ENCODE results near the gene PPIG.

The PPIG gene

DNA sequence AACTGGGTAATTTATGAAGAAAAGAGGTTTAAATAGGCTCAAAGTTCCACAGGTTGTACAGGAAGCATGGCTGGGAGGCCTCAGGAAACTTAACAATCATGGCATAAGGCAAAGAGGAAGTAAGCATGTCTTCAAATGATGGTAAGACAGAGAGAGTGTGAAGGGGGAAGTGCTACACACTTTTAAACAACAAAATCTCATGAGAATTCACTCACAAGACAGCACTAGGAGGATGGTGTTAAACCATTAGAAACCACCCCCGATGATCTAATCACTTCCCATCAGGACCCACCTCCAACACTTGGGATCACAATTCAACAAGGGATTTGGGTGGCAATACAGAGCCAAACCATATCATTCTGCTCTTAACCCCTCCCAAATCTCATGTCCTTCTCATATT is 75.2 kb downstream of the PPIG start:
- Mint-ChIP-seq H3K36me3 (no peaks in the 10 kb centered on the region), H3K4me3 (no peak overlapping the region), H3K4me1 (peaks cover 11 to 27% of the 10 kb centered on the region in 2 donors), H3K27ac (peak overlapping the region; percentile 7), H3K9me3 (peaks cover 0 to 2% of the 10 kb centered on the region in 2 donors), H3K27me3 (peaks cover 0 to 4% of the 10 kb centered on the region in 2 donors)
- ATAC-seq (replicated peaks) (peak; percentile 78 to 83), DNase-seq (no peak)

DNA sequence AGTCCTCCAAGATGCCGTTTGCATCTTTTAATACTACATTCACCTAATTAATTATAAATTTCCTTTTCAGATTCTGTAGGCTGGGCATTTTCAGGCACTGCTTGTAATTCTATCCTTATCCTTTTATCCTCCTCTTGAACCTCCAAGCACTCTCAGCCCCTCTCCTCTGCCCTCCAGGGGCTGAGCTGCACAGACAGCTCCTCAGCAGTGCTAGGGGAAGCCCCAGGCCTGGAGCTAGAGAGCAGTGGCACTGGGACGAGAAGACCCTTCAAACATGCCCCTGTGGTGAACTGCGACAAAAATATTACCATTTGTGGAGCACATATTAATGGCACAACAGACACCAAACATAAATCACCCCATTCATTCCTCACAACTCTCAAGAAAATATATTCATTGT is 77.1 kb downstream of the PPIG start:
- no peak overlapping the region for H3K27ac Mint-ChIP-seq
- no peaks in the 10 kb centered on the region for H3K36me3 Mint-ChIP-seq
- H3K4me3 Mint-ChIP-seq = no peak overlapping the region
- peaks cover 0 to 2% of the 10 kb centered on the region in 2 donors for H3K9me3 Mint-ChIP-seq
- H3K27me3 Mint-ChIP-seq = peaks cover 0 to under 1% of the 10 kb centered on the region in 2 donors
- DNase-seq (no peak), ATAC-seq (replicated peaks) (no peak)
- peaks cover 11 to 27% of the 10 kb centered on the region in 2 donors for H3K4me1 Mint-ChIP-seq

DNA sequence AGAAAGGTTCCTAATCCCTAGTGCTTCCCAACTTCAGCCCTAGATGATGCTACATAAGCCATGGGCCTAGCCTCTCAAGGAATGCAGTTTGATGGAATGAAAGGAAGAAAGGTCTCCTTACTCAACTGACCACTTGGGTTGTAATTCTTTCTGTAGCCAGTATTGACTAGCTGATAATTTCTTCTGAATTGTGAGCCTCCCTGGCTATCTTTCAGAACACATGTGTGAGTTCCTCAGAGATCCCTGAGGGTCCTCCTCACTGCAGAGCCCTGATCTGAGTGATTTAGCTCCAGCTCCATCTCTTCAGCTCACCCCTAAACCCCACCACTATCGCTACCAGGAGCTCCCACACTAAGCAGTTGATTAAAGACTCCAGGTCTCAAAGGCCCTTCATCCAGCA is 78.6 kb downstream of the PPIG start:
- DNase-seq (no peak), ATAC-seq (replicated peaks) (no peak)
- Mint-ChIP-seq H3K9me3 (peaks cover 0 to 2% of the 10 kb centered on the region in 2 donors), H3K4me3 (no peak overlapping the region), H3K27ac (no peak overlapping the region), H3K36me3 (no peaks in the 10 kb centered on the region), H3K27me3 (no peaks in the 10 kb centered on the region), H3K4me1 (peaks cover 11 to 27% of the 10 kb centered on the region in 2 donors)

DNA sequence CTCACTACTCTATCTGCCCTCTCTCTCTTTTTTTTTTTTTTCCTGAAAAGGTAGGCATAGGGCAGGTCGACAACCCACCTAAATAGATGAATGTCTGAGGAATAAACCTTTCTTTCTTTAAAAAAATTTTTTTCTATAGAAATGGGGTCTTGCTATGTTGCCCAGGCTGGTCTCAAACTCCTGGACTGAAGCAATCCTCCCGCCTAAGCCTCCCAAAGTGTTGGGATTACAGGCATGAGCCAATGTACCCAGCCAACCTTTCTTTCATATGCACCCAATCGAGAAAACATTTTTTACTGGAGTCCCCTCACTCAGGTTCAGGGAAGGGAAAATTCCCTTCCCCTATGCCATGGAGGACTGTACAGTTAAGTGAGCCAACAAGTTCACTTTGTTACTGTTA is 79.1 kb downstream of the PPIG start:
- Mint-ChIP-seq H3K36me3 (no peaks in the 10 kb centered on the region), H3K9me3 (peaks cover 0 to 2% of the 10 kb centered on the region in 2 donors), H3K4me1 (peaks cover 11 to 27% of the 10 kb centered on the region in 2 donors), H3K27me3 (no peaks in the 10 kb centered on the region), H3K4me3 (no peak overlapping the region), H3K27ac (no peak overlapping the region)
- no peak for DNase-seq
- no peak for ATAC-seq (replicated peaks)

DNA sequence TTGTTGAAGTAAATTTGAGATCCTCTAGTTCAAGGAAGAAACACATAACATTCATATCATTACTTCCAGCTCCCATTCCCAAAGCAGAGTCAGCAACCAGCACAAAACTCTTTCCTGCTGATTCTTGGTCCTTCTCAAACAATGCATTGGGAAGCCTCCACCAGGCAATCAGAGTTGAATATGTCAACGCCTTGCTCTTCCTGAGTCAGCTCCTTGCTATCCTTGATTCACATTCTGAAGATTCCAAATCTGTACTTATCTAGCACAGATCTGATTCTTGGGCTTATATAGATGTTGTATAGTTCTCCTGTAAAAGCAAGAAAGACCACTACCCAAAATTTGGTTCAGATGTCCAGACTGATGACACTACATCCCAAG is 80.4 kb downstream of the PPIG start:
- Mint-ChIP-seq H3K9me3 (no peaks in the 10 kb centered on the region), H3K27me3 (peaks cover 0 to 4% of the 10 kb centered on the region in 2 donors), H3K27ac (no peak overlapping the region)

DNA sequence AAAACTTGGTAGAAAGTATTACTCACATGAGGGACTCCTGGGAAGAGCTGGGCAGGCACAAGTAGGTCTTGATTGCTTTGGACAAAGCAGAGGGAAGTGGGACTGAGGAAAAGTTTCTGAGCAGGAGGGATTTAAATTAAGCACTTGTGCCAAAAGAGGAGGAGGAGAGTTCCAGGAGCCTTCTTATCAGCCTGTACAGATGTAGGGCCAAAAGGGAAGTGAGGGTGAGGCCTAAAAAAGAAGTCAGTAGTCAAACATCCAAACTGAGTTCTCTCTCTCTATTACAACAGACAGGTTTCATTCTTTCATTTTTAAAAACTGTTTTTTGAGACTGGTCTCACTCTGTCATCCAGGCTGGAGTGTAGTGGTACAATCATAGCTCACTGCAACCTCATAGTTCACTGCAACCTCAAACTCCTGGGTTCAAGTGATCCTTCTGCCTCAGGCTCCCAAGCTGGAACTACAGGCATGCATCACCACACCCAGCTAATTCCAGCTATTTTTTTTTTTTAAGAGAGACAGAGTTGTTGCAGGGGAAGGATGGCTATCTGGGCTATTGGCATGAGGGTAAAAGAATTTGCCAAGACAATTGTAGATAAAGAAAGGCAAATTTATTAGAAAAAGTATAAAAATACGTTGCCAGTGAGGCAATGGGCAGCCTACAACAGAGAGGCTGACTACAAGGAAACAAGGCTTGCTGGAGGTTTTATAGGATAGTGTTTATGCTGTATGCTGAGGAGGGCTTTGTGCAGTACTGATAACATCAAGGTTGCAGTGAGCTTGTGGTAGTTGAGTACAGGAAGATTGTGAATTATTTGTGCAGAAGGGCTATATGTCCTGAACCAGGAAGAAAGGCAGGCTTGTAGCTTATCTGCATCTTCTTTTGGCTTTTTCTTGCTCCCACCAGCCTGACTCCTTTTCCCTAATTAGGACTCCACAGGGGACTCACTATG is 81.1 kb downstream of the PPIG start:
- peaks cover 4 to 9% of the 10 kb centered on the region in 2 donors for H3K4me1 Mint-ChIP-seq

More for the DNA sequence above, 80.4 kb downstream of the PPIG start:
- DNase-seq (no peak), ATAC-seq (replicated peaks) (no peak)
- Mint-ChIP-seq H3K4me3 (no peak overlapping the region), H3K36me3 (no peaks in the 10 kb centered on the region), H3K4me1 (peaks cover 6 to 15% of the 10 kb centered on the region in 2 donors)

DNA sequence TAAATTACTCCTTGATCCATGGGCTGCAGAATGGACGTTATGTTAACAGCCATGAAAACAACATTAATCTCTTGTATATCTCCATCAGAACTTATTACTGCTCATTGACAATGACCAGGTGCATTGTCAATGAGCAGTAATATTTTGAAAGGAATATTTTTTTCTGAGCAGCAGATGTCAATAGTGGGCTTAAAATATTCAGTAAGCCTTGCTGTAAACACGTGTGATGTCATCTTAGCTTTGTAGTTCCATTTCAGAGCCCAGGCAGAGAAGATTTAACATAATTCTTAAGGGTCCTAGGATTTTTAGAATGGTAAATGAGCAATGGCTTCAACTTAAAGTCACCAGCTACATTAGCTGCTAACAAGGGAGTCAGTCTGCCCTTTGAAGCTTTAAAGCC is 83.4 kb downstream of the PPIG start:
- H3K27ac Mint-ChIP-seq = no peak overlapping the region
- no peaks in the 10 kb centered on the region for H3K4me1 Mint-ChIP-seq
- peaks cover 0 to 8% of the 10 kb centered on the region in 2 donors for H3K27me3 Mint-ChIP-seq
- ATAC-seq (replicated peaks) = no peak
- no peak for DNase-seq
- H3K9me3 Mint-ChIP-seq = no peaks in the 10 kb centered on the region
- H3K4me3 Mint-ChIP-seq = no peak overlapping the region
- no peaks in the 10 kb centered on the region for H3K36me3 Mint-ChIP-seq

More for the DNA sequence above, 81.1 kb downstream of the PPIG start:
- Mint-ChIP-seq H3K27ac (no peak overlapping the region), H3K36me3 (no peaks in the 10 kb centered on the region), H3K4me3 (no peak overlapping the region), H3K27me3 (peaks cover 0 to 4% of the 10 kb centered on the region in 2 donors), H3K9me3 (no peaks in the 10 kb centered on the region)
- no peak for DNase-seq
- no peak for ATAC-seq (replicated peaks)

DNA sequence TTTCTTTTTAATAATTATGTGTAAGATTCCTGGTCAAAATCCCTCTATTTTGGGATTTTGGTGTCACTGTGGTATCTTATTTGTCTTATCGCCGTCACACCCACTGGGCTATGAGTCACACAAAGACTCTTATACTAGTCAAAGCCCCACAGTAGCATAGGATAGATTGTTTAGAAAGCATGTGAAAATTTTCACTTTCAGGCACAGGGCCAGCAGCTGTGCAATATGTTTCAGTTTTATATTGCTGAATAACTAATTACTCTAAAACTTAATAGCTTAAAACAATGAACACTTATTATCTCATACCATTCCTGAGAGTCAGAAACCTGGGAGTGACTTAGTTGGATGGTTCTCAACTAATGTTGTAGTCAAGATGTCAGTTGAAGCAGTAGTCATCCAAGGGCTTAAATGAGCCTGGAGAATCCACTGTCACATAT is 86.1 kb downstream of the PPIG start:
- H3K9me3 Mint-ChIP-seq = no peaks in the 10 kb centered on the region
- H3K27ac Mint-ChIP-seq = no peak overlapping the region
- no peak overlapping the region for H3K4me3 Mint-ChIP-seq
- H3K36me3 Mint-ChIP-seq = no peaks in the 10 kb centered on the region
- H3K4me1 Mint-ChIP-seq = no peaks in the 10 kb centered on the region
- no peak for ATAC-seq (replicated peaks)
- peaks cover 0 to 18% of the 10 kb centered on the region in 2 donors for H3K27me3 Mint-ChIP-seq
- no peak for DNase-seq

DNA sequence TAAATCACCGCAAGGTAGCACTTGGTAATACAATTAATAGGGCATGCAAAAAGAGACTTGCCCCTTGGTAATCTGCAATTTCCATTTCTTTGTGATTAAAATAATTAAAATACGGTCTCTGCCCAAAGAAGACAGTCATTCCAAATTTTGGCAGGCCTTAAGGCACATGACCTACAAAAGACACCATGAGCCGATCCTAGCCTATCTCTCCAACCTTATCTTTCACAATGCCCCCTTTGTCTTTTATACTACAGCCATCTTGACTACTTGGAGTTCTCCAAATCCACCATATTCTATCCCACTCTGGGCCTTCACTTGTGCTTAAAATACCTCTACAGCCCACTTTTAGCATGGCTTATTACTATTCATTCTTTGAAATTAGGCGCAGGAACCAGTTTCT is 86.8 kb downstream of the PPIG start:
- H3K4me3 Mint-ChIP-seq = no peak overlapping the region
- no peaks in the 10 kb centered on the region for H3K36me3 Mint-ChIP-seq
- DNase-seq (no peak), ATAC-seq (replicated peaks) (no peak)
- no peaks in the 10 kb centered on the region for H3K9me3 Mint-ChIP-seq
- H3K27me3 Mint-ChIP-seq = peaks cover 0 to 18% of the 10 kb centered on the region in 2 donors
- H3K4me1 Mint-ChIP-seq = no peaks in the 10 kb centered on the region
- H3K27ac Mint-ChIP-seq = no peak overlapping the region

DNA sequence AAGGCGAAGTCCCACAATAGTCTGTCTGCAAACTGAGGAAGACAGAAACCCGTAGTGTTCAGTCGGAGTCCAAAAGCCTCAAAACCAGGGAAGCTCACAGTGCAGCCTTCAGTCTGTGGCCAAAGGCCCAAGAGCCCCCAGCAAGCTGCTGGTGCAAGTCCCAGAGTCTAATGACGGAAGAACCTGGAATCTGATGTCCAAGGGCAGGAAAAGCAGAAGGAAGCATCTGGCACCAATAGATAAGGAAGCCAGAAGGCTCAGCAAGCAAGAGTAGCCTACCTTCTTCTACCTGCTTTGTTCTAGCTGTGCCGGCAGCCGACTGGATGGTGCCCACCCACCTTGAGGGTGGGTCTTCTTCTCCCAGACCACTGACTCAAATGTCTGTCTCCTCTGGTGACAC is 88.3 kb downstream of the PPIG start:
- H3K27ac Mint-ChIP-seq = no peak overlapping the region
- H3K4me3 Mint-ChIP-seq = no peak overlapping the region
- peaks cover 0 to 18% of the 10 kb centered on the region in 2 donors for H3K27me3 Mint-ChIP-seq
- ATAC-seq (replicated peaks) (no peak), DNase-seq (no peak)
- no peaks in the 10 kb centered on the region for H3K4me1 Mint-ChIP-seq
- no peaks in the 10 kb centered on the region for H3K36me3 Mint-ChIP-seq
- H3K9me3 Mint-ChIP-seq = no peaks in the 10 kb centered on the region

DNA sequence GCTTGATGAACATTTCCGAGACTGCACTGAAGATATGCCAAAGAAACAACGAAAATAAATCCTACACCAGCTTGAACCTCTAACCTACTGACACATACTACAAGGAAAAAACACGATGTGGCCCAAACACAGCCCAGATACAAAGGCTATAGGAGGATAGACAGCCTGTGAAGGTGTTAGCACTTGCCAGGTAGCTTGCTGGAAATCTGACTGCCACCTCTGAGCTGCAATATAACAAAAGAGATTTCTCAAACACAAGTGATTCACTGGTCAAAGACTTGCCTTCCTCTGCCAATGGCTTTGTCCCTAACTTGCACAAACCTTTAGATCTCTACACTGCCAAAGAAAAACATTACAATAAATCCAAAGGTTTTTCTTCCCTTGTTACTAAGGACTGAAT is 89.0 kb downstream of the PPIG start:
- no peaks in the 10 kb centered on the region for H3K4me1 Mint-ChIP-seq
- ATAC-seq (replicated peaks) (no peak), DNase-seq (no peak)
- no peaks in the 10 kb centered on the region for H3K9me3 Mint-ChIP-seq
- no peak overlapping the region for H3K4me3 Mint-ChIP-seq
- no peaks in the 10 kb centered on the region for H3K36me3 Mint-ChIP-seq
- no peak overlapping the region for H3K27ac Mint-ChIP-seq
- H3K27me3 Mint-ChIP-seq = peaks cover 0 to 18% of the 10 kb centered on the region in 2 donors

DNA sequence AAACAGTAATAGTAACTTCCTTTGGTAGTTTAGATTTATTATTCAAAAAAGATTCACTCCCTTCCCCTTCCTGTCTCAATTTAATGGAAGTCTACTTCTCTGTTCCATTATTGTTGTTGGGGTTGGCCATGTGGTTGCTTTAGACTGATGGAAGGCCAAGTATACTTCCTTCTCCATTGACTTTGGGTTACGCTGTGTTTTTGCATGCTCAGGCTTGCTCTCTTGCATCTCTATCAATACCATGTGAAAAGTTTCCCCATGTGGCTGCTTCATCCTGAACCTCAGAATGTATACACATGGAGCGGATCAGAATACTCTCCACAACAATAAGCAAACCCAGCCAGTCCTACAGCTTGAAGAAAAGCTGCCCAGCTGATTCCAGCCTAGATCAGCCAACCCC is 89.8 kb downstream of the PPIG start:
- H3K27ac Mint-ChIP-seq = no peak overlapping the region
- no peak overlapping the region for H3K4me3 Mint-ChIP-seq
- DNase-seq (no peak), ATAC-seq (replicated peaks) (no peak)
- H3K9me3 Mint-ChIP-seq = no peaks in the 10 kb centered on the region
- peaks cover 0 to 18% of the 10 kb centered on the region in 2 donors for H3K27me3 Mint-ChIP-seq
- H3K36me3 Mint-ChIP-seq = no peaks in the 10 kb centered on the region
- H3K4me1 Mint-ChIP-seq = no peaks in the 10 kb centered on the region

DNA sequence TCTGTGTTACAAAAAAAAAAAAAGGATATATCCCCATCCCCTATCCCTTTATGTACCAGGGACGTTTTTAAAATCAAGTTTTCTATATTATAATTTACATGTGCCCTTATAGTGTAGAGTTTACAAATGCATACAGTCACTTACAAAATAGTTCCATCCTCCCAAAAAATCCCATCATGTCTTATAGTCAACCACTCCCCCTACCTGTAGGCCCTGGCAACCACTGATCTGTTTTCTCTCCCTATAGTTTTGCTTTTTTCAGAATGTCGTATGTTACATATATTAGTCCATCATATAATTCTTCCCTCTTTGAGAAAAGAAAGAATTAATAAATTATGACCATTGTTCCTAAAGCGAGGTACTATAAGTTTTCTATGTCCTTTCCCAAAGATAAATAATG is 92.2 kb downstream of the PPIG start:
- Mint-ChIP-seq H3K27ac (no peak overlapping the region), H3K9me3 (peaks cover 0 to 2% of the 10 kb centered on the region in 2 donors), H3K36me3 (no peaks in the 10 kb centered on the region), H3K27me3 (peaks cover 6 to 14% of the 10 kb centered on the region in 2 donors), H3K4me1 (no peaks in the 10 kb centered on the region), H3K4me3 (no peak overlapping the region)
- DNase-seq (no peak), ATAC-seq (replicated peaks) (no peak)

DNA sequence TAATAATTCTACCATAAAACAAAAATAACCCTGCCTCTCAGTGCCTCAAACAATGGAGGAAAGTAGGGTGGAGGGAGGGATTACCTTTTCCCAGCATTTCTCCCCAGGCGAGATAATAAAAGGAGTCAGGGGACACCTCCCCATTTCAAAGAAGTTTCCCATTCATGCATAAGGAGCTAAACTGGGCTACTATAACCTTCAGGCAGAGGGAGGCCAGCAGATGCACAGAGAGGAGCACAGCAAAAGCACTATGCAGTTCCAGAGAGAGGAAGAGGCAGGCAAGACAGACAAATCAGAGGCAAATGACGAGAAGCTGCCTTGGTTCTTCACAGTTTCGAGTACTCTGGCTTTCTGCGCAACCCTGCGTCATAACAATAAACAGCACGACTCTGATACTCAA is 92.7 kb downstream of the PPIG start:
- no peaks in the 10 kb centered on the region for H3K36me3 Mint-ChIP-seq
- peaks cover 6 to 14% of the 10 kb centered on the region in 2 donors for H3K27me3 Mint-ChIP-seq
- H3K4me3 Mint-ChIP-seq = no peak overlapping the region
- DNase-seq (no peak), ATAC-seq (replicated peaks) (no peak)
- H3K4me1 Mint-ChIP-seq = no peaks in the 10 kb centered on the region
- H3K9me3 Mint-ChIP-seq = peaks cover 0 to 2% of the 10 kb centered on the region in 2 donors
- no peak overlapping the region for H3K27ac Mint-ChIP-seq

DNA sequence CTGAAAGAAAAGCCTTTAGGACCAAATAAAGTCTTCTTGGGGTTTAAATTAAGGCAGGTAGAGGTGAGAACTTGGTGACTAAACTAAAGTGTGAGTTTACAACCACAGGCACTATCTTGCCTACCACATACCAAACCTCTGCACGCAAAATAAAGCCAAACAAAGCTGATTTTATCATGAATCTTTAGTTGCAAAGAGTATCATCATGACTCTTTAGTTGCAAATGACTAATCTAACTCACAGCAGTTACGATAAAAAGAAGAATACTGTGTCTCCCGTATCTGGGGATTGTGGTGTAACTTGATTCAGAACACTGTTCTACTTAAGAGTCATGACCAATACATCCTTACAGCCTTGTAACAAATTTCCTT is 98.9 kb downstream of the PPIG start:
- peaks cover 0 to 5% of the 10 kb centered on the region in 2 donors for H3K36me3 Mint-ChIP-seq
- no peak overlapping the region for H3K4me3 Mint-ChIP-seq

More for the DNA sequence above, 98.9 kb downstream of the PPIG start:
- Mint-ChIP-seq H3K4me1 (no peaks in the 10 kb centered on the region), H3K27me3 (peaks cover 7 to 13% of the 10 kb centered on the region in 2 donors), H3K9me3 (peaks cover 4% of the 10 kb centered on the region in 2 donors), H3K27ac (no peak overlapping the region)
- ATAC-seq (replicated peaks) (no peak), DNase-seq (no peak)

Measured in stimulated activated naive B cell treated with anti-CD40 and anti-IgM and Interleukin-4, amounts not matched to agents 10 μg/mL and 1 μg/mL and 100 μg/mL, for 72 hours (primary cell).